IMR-90 (cell line): ENCODE data around the gene HDAC9.

ENCODE experiments used
- CEBPB ChIP-seq: IDR thresholded peaks from 2 replicates; pipeline ENCODE4 v1.6.1; 2012; ENCODE audit warnings: low read depth, low read length, improper control_type of control experiment
- CHD1 ChIP-seq: IDR thresholded peaks from 2 replicates; pipeline ENCODE4 v1.6.1; 2012; ENCODE audit warnings: low read depth, low read length, improper control_type of control experiment
- CTCF ChIP-seq: conservative IDR thresholded peaks from 2 replicates; pipeline ENCODE4 v1.5.1; 2012; ENCODE audit warnings: mild to moderate bottlenecking, low read depth, low read length, improper control_type of control experiment
- ELK1 ChIP-seq: fragments of 150-350 bp; IDR thresholded peaks from 2 replicates; pipeline ENCODE4 v1.6.1; 2016; ENCODE audit warnings: low read depth, mild to moderate bottlenecking, low read length, moderate library complexity, borderline replicate concordance
- FOS ChIP-seq: fragments of 150-350 bp; IDR thresholded peaks from 2 replicates; pipeline ENCODE4 v1.6.1; 2016; ENCODE audit warnings: low read depth, low read length
- MAFK ChIP-seq: IDR thresholded peaks from 2 replicates; pipeline ENCODE4 v1.6.1; 2012; ENCODE audit warnings: low read depth, low read length, improper control_type of control experiment
- MAZ ChIP-seq: IDR thresholded peaks from 2 replicates; pipeline ENCODE4 v1.6.1; 2012; ENCODE audit warnings: low read depth, mild to moderate bottlenecking, low read length, improper control_type of control experiment, moderate library complexity, borderline replicate concordance
- MXI1 ChIP-seq: IDR thresholded peaks from 2 replicates; pipeline ENCODE4 v1.6.1; 2012; ENCODE audit warnings: low read depth, mild to moderate bottlenecking, low read length, moderate library complexity, borderline replicate concordance
- POLR2A ChIP-seq: IDR thresholded peaks from 2 replicates; pipeline ENCODE4 v1.6.1; 2012; ENCODE audit warnings: mild to moderate bottlenecking, low read depth, low read length
- RAD21 ChIP-seq: IDR thresholded peaks from 2 replicates; pipeline ENCODE4 v1.6.1; 2012; ENCODE audit warnings: low read length, improper control_type of control experiment
- RFX5 ChIP-seq: IDR thresholded peaks from 2 replicates; pipeline ENCODE4 v1.8.0; 2012; ENCODE audit warnings: low read depth, mild to moderate bottlenecking, low read length, moderate library complexity
- SMC3 ChIP-seq: fragments of 150-350 bp; IDR thresholded peaks from 2 replicates; pipeline ENCODE4 v1.6.1; 2016; ENCODE audit warnings: low read depth, mild to moderate bottlenecking, antibody characterized with exemption, low read length, moderate library complexity
- USF2 ChIP-seq: fragments of 150-350 bp; IDR thresholded peaks from 2 replicates; pipeline ENCODE4 v1.6.1; 2017; ENCODE audit warnings: mild to moderate bottlenecking, antibody characterized with exemption, low read length, low read depth

GRCh38 chr7:18874880-18875279 is 379.3 kb downstream of the HDAC9 start:
- TF ChIP-seq CTCF (no peak), ELK1 (no peak), POLR2A (no peak), MAZ (no peak), RAD21 (no peak), CHD1 (no peak), FOS (no peak), SMC3 (no peak), MXI1 (no peak), CEBPB (no peak), USF2 (no peak), MAFK (no peak), RFX5 (no peak)
